Activated T-cell treated with anti-CD3 and anti-CD28 coated beads, Interleukin-2, amount 50 U/mL, for 72 hours (primary cell): ENCODE measurements around the gene SPON1. TPM values are rescaled to one million over a fixed set of nuclear protein-coding genes. Genes with fewer than 3 reads are reported as not detected.

ENCODE experiments used
- ATAC-seq, 2 donors: fragments of 150-1000 bp; cut with Tn5 transposase; replicated peaks in 1 of 2; 2 replicates each; pipeline ENCODE4 v1.10.0; 2021; ENCODE audit warnings: moderate library complexity in 2 of 2, mild to moderate bottlenecking in 1 of 2
- DNase-seq, 2 donors: peaks; one replicate each; pipeline ENCODE4 v3.0.0; 2021 to 2022; ENCODE audit warnings: mixed read lengths in 1 of 2
- H3K27ac Mint-ChIP-seq: one replicate; pipeline ENCODE4 v1.8.0; 2022; ENCODE audit warnings: mild to moderate bottlenecking, moderate library complexity, mixed read lengths
- H3K27me3 Mint-ChIP-seq: one replicate; pipeline ENCODE4 v1.8.0; 2022; ENCODE audit warnings: low read depth, mixed read lengths
- H3K36me3 Mint-ChIP-seq, 2 donors: one replicate each; pipeline ENCODE4 v1.8.0; 2022; ENCODE audit warnings: mixed read lengths in 2 of 2, mild to moderate bottlenecking in 1 of 2; ENCODE audit not compliant: insufficient read depth in 2 of 2
- H3K4me1 Mint-ChIP-seq: one replicate; pipeline ENCODE4 v1.8.0; 2022; ENCODE audit warnings: low read depth, mixed read lengths
- H3K4me3 Mint-ChIP-seq, 2 donors: one replicate each; pipeline ENCODE4 v1.8.0; 2022; ENCODE audit warnings: mild to moderate bottlenecking in 2 of 2, mixed read lengths in 2 of 2, moderate library complexity in 2 of 2
- H3K9me3 Mint-ChIP-seq, 2 donors: one replicate each; pipeline ENCODE4 v1.8.0; 2022; ENCODE audit warnings: mixed read lengths in 2 of 2
- total RNA-seq, 2 donors: library from RNA; stranded (reverse); gene quantifications; one replicate each; pipeline ENCODE4 v1.2.3, GENCODE V29; 2022

SPON1 gene
- total RNA-seq, 2 donors from 2014 or later = 0.12 to 0.16 TPM

DNA sequence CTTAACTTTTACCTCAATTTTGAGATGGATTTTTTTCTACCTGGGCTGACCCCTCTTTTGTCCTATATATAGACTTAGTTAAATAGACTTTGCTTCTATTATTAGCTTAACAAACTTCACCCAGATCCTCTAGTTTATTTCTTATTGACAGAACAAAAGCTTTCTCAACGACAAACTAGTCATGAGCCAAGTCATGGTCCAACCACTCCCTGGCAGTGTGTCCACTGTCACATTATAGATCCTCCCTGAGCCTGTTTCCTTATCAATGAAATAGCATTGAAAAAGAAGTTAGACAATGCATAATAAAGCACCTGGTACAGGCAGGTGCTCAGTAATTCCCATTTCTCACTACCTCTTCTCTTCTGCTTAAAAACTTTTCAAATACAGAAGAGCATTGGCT lies 155.1 kb downstream of the SPON1 start:
- DNase-seq (no peak), ATAC-seq (no peak)
- H3K4me1 Mint-ChIP-seq = peaks cover 20% of the 10 kb centered on the region
- H3K27me3 Mint-ChIP-seq = no peaks in the 10 kb centered on the region
- no peak overlapping the region for H3K27ac Mint-ChIP-seq
- no peaks in the 10 kb centered on the region for H3K36me3 Mint-ChIP-seq
- H3K9me3 Mint-ChIP-seq = no peaks in the 10 kb centered on the region
- no peak overlapping the region for H3K4me3 Mint-ChIP-seq

DNA sequence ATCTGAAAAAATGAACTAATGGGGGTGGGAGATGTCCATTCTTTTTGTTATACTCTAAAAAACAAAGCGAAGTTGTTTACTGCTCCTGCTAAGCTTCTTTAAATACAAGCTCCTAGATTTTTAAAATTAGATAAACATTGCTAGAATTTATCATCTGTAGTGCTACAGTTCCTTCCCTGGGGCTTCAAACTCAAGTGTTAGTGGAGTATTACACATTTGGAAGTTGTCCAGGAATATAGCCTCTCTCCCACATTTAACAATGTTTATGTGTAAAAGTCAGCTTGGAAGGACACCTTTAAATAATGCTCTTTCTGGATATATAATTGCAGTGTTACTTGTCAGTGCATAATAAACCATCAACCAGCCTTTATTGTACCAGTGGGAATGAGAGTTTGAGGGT lies 155.5 kb downstream of the SPON1 start:
- DNase-seq = no peak
- H3K27me3 Mint-ChIP-seq = no peaks in the 10 kb centered on the region
- no peaks in the 10 kb centered on the region for H3K36me3 Mint-ChIP-seq
- no peak overlapping the region for H3K27ac Mint-ChIP-seq
- ATAC-seq = no peak
- H3K9me3 Mint-ChIP-seq = no peaks in the 10 kb centered on the region
- H3K4me1 Mint-ChIP-seq = peaks cover 20% of the 10 kb centered on the region
- no peak overlapping the region for H3K4me3 Mint-ChIP-seq

DNA sequence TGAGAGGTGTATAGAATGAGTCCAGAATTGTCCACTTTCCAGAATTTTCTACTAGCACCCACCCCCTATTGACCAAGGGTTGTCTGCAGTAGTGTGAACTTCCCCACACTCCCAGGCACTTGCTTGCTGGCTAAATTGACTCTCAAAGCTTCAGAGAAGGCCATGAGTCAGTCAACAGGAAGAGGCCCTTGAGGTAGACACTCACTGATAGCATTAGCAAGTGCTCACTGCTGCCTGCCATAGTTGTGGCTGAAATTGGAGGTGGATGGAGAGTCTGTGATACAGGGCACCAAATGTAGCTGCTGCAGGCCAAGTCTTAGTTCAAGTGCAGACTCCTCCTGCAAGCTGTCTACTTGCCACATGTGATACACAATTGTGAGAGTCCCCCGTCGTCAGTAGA lies 156.8 kb downstream of the SPON1 start:
- Mint-ChIP-seq H3K9me3 (no peaks in the 10 kb centered on the region), H3K27ac (no peak overlapping the region)
- DNase-seq = peak; percentile 22 to 29

DNA sequence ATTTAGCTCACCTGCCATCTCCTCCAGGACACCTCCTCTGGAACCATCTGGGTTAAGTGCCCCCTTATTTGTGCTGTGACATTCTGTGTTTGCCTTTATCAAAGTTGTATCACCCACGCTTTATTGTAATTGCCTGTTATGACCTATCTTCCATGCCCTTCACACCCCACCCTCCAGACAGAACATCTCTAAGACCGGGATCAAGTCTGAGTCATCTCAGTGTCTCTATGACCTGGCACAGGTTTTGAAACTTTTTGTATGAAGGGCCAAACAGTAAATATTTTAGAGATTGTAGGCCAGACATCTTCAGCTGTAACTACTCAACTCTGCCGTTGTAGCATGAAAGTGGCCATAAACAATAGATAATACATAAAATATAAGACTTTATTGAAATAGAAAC lies 161.8 kb downstream of the SPON1 start:
- ATAC-seq = peak in 1 of 2 donors; percentile 53
- H3K27me3 Mint-ChIP-seq = no peaks in the 10 kb centered on the region
- H3K9me3 Mint-ChIP-seq = peaks cover 0 to 2% of the 10 kb centered on the region in 2 donors
- DNase-seq = no peak
- H3K4me3 Mint-ChIP-seq = no peak overlapping the region
- no peak overlapping the region for H3K27ac Mint-ChIP-seq
- H3K4me1 Mint-ChIP-seq = peaks cover 3% of the 10 kb centered on the region
- H3K36me3 Mint-ChIP-seq = peaks cover 4 to 5% of the 10 kb centered on the region in 2 donors

More for the DNA sequence above, 156.8 kb downstream of the SPON1 start:
- peaks cover 18% of the 10 kb centered on the region for H3K4me1 Mint-ChIP-seq
- peak; percentile 90 to 93 for ATAC-seq
- H3K27me3 Mint-ChIP-seq = no peaks in the 10 kb centered on the region
- H3K36me3 Mint-ChIP-seq = peaks cover 0 to 4% of the 10 kb centered on the region in 2 donors
- H3K4me3 Mint-ChIP-seq = no peak overlapping the region

DNA sequence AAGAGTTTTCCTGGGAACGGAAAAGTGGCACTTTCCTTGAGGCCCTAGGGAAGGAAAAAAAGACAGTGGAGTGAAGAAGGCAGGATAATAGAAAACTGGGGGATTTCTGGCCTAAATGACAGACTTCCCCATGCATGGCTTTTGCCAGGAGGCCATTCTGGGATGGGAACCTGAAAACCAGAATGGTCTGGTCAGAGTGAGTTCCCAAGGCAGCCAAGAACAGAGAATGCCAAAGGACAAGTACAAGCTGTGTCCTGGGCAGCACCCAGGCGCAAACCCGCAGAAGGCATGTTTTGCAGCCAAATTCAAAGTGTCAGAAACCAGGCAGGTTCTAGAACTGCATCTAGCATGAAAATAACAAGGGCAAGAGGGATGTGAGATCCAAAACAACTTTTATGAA lies 162.4 kb downstream of the SPON1 start:
- Mint-ChIP-seq H3K4me1 (no peaks in the 10 kb centered on the region), H3K27ac (no peak overlapping the region), H3K4me3 (no peak overlapping the region), H3K9me3 (peaks cover 0 to 2% of the 10 kb centered on the region in 2 donors), H3K36me3 (peaks cover 4 to 5% of the 10 kb centered on the region in 2 donors), H3K27me3 (no peaks in the 10 kb centered on the region)
- DNase-seq (no peak), ATAC-seq (no peak)

DNA sequence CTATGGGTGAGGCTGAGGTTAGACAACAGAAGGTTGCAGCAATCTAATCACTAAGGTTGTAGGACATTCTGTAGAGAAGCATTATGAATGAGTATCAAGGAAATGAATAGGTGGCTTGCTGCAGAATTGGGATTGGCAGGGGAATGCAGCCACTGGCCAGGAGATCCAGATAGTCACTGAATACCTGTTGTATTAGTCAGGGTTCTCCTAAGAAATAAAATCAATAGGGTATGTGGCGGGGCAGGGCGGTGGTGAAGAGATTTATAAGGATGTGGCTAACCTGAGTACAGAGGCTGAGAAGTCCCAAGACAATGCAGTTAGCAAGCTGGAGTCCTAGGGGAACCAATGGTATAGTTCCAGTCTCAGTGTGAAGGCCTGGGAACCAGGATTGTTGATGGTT lies 163.0 kb downstream of the SPON1 start:
- Mint-ChIP-seq H3K4me3 (no peak overlapping the region), H3K4me1 (no peaks in the 10 kb centered on the region), H3K27ac (no peak overlapping the region), H3K36me3 (peaks cover 4 to 5% of the 10 kb centered on the region in 2 donors), H3K27me3 (no peaks in the 10 kb centered on the region), H3K9me3 (peaks cover 0 to 2% of the 10 kb centered on the region in 2 donors)
- ATAC-seq (no peak), DNase-seq (no peak)

DNA sequence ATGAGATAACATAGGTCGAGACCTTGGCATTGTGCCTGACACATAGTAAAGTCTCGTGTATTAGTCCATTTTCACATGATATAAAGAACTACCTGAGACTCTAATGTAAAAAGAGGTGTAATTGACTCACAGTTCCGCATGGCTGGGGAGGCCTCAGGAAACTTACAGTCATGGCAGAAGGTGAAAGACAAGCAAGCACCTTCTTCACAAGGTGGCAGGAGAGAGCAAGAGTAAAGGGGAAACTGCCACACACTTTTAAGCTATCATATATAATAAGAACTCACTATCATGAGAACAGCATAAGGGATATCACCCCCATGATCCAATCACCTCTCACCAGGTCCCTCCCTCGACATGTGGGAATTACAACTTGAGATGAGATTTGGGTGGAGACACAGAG lies 165.2 kb downstream of the SPON1 start:
- Mint-ChIP-seq H3K4me3 (no peak overlapping the region), H3K27ac (no peak overlapping the region), H3K27me3 (no peaks in the 10 kb centered on the region), H3K9me3 (peaks cover 0 to 2% of the 10 kb centered on the region in 2 donors), H3K36me3 (peaks cover 4 to 5% of the 10 kb centered on the region in 2 donors), H3K4me1 (no peaks in the 10 kb centered on the region)
- ATAC-seq = no peak
- DNase-seq = no peak

DNA sequence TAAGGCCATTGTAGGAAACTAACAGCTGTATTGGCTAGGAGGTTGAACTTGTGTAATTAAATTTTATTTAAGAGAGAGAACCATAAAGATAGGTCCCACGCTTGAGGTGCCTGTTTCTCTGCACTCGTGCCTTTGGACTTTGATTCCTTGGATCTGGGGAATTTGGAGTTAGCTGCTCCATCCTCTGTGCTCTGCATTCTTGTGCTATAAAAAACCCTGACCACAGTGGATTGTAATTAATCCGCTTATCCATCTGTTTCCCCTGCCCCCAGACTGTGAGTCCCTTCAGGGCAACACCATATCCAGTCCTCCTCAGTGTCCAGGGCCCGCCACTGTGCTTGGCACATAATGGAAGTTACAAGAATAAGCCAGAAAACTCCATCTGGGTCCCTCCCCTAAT lies 169.8 kb downstream of the SPON1 start:
- no peaks in the 10 kb centered on the region for H3K4me1 Mint-ChIP-seq
- no peak overlapping the region for H3K4me3 Mint-ChIP-seq
- no peaks in the 10 kb centered on the region for H3K27me3 Mint-ChIP-seq
- ATAC-seq = no peak
- H3K27ac Mint-ChIP-seq = no peak overlapping the region
- peaks cover 0 to 2% of the 10 kb centered on the region in 2 donors for H3K9me3 Mint-ChIP-seq
- no peak for DNase-seq
- peaks cover 2 to 4% of the 10 kb centered on the region in 2 donors for H3K36me3 Mint-ChIP-seq

DNA sequence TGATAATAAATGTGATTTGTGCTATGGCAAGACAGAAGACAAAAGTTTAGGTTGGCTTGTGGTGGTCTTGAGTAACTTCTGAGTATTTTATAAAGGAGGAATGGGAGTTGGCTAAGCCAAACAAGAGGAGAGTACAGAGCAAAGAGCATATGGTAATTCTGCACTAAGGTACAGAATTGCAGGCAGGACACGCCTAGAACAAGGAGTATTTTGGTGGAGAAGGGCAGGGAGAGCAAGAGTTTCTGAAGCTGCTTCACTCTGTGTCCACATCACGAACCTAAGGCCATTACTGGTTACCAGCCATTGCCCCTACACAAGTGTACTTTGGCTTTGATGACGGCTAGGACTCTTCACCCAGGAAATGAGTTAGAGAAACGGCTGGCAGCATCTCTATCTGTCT lies 170.9 kb downstream of the SPON1 start:
- Mint-ChIP-seq H3K27ac (no peak overlapping the region), H3K36me3 (peaks cover 2% of the 10 kb centered on the region in 2 donors), H3K4me1 (no peaks in the 10 kb centered on the region), H3K27me3 (no peaks in the 10 kb centered on the region), H3K4me3 (no peak overlapping the region), H3K9me3 (no peaks in the 10 kb centered on the region)
- no peak for ATAC-seq
- DNase-seq = no peak

DNA sequence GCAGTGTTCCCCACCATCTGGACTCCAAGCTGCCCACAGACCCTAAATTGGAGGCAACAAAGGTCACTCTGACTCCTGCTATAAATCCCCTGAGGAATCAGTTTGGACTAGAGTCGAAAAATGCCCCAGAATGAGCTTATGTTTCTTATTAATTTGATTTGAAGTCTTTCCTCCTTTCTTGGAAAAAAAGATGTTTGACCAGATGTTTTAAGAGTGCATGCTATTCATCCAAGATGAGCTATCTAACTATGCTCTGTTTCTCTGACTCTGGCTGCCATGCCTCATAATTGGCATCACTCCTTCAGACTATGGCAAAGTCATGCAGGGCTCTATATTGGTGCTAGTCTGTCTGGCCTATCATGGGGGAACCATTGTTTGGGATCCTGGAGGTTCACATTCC lies 174.0 kb downstream of the SPON1 start:
- no peak for DNase-seq
- Mint-ChIP-seq H3K4me3 (no peak overlapping the region), H3K4me1 (no peaks in the 10 kb centered on the region)

DNA sequence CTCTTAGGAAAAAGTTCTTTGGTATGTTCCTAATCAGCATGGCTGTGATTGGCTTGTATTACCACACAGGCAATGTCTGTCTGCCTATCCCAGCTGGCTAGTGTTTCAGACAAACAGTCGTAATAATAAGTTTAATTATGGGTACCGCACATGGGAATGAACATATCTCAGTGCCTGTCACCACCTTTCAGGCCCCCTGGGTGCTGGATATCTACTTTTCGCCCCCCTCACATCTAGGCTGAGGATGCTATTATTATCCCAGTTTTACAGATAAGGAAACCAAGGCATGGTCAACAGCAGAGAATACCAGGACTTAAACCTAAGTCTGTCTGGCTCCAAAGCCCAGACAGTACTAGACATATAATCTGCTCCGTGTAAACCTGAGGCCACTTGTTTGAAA lies 174.8 kb downstream of the SPON1 start:
- DNase-seq (no peak), ATAC-seq (no peak)
- Mint-ChIP-seq H3K27ac (no peak overlapping the region), H3K9me3 (no peaks in the 10 kb centered on the region), H3K36me3 (no peaks in the 10 kb centered on the region), H3K4me1 (peaks cover 2% of the 10 kb centered on the region), H3K4me3 (no peak overlapping the region), H3K27me3 (no peaks in the 10 kb centered on the region)

More for the DNA sequence above, 174.0 kb downstream of the SPON1 start:
- H3K27me3 Mint-ChIP-seq = no peaks in the 10 kb centered on the region
- ATAC-seq = no peak
- H3K36me3 Mint-ChIP-seq = no peaks in the 10 kb centered on the region
- no peak overlapping the region for H3K27ac Mint-ChIP-seq
- no peaks in the 10 kb centered on the region for H3K9me3 Mint-ChIP-seq

DNA sequence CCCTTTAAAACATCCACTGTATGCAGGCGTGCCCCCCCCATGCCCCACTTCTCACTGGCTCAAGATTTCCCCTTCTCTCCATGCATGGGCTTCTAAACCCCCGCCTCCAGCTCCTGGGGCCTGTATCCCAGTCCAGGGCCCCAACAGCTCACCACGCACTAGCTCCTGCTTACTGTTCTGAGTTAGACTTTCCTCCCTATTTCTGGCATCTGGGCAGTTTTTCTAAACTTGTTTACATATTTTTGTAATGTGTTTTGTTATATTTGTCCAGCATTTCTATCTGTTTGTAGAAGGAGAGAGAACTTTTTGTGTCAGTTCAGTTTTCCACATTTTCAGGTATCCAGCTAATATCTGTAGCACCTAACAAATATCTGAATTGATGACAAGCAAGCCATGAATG lies 178.5 kb downstream of the SPON1 start:
- DNase-seq (no peak), ATAC-seq (no peak)
- Mint-ChIP-seq H3K36me3 (no peaks in the 10 kb centered on the region), H3K9me3 (no peaks in the 10 kb centered on the region), H3K27ac (no peak overlapping the region), H3K4me3 (no peak overlapping the region), H3K27me3 (peaks cover 11% of the 10 kb centered on the region), H3K4me1 (peaks cover 16% of the 10 kb centered on the region)

DNA sequence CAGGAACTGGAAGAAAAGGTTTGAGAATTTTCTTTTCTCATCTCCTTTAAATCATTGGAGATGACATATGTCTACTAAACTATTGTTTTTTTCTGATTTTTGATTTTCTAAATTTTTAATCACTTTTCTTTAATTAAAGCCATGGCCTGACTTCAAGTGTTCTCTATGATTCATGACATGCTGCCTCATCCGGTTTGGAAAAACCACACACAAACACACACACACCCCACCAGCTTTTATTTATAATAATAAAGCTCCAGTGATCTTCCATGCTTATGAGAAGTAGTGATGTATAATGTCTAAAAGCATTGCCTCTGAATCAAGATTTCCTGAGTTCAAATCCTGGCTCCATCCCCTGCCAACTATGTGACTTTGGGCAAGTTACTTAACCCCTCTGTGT lies 179.2 kb downstream of the SPON1 start:
- Mint-ChIP-seq H3K36me3 (no peaks in the 10 kb centered on the region), H3K9me3 (no peaks in the 10 kb centered on the region), H3K4me3 (no peak overlapping the region), H3K27ac (no peak overlapping the region), H3K27me3 (peaks cover 11% of the 10 kb centered on the region), H3K4me1 (peaks cover 16% of the 10 kb centered on the region)
- DNase-seq (no peak), ATAC-seq (no peak)

DNA sequence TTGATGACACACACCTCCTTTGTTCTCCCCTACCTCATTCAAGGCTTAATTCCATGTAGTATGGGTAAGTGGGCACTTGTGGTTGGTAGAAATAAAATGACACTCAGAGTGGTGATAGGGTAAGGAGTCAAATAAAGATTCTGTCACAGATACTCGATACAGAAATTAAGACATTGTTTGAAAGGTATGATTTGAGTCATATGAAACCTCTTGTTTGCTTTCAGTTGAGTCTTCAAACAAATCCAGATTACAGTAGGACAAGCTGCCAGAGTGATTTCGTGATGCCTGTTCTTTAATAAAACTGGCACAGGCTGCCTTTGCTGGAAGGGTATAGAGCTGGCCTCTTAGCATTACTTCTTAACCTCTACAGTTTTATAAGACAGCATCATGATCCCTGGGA lies 182.4 kb downstream of the SPON1 start:
- no peaks in the 10 kb centered on the region for H3K9me3 Mint-ChIP-seq
- no peak overlapping the region for H3K4me3 Mint-ChIP-seq
- H3K4me1 Mint-ChIP-seq = peaks cover 16% of the 10 kb centered on the region
- ATAC-seq (peak; percentile 95), DNase-seq (no peak)
- no peaks in the 10 kb centered on the region for H3K36me3 Mint-ChIP-seq
- peaks cover 11% of the 10 kb centered on the region for H3K27me3 Mint-ChIP-seq
- H3K27ac Mint-ChIP-seq = peak overlapping the region; percentile 21
